HG02943 (cell line): ENCODE data around the gene HLA-B.
"Not testable (repeated sequence)": the region's sequence is repeated elsewhere in the genome, so short reads cannot be mapped to it uniquely, and the experiment has no call there.

Experiments
- ATAC-seq: cut with Tn5 transposase; IDR thresholded peaks from one replicate; pipeline ENCODE4 v1.9.1; 2021; ENCODE audit warnings: mild to moderate bottlenecking, low read depth, moderate library complexity; ENCODE audit not compliant: unreplicated experiment

The HLA-B gene

DNA sequence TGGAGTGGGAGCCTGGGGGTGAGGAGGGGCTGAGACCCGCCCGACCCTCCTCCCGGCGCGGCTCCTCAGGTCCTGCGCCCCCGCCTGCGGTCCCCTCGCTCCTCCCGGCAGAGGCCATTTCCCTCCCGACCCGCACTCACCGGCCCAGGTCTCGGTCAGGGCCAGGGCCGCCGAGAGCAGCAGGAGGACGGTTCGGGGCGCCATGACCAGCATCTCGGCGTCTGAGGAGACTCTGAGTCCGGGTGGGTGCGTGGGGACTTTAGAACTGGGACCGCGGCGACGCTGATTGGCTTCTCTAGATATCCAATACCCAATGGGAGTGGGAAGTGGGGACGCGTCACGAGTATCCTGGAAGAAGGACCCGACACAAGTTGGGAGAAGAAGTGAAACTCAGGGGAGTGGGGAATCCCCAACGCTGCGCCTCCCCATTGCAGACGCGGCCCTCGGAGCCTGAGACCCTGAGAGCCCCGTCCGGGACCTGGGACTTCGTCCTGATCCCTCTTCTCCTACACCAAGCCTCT is at the start of gene HLA-B:
Gene HLA-B (minus strand): TSS at position 234 of the 521 bp plus-strand sequence. CDS start 21 bp downstream, at position 213.
- ATAC-seq: peak; percentile 80

DNA sequence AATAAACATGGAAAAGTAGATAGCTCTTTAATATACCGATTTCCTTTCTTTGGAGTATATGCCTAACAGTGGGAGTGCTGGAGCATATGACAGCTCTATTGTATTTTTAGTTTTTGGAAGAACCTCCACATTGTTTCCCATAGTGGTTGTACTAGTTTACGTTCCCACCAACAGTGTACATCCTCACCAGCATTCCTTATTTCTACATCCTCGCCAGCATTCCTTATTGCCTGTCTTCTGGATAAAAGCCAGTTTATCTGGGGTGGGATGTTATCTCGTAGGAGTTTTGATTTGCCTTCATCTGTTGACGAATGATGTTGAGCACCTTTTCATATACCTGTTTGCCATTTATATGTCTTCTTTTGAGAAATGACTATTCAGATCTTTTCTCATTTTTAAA is 49.0 kb upstream of the HLA-B start:
- no peak for ATAC-seq

DNA sequence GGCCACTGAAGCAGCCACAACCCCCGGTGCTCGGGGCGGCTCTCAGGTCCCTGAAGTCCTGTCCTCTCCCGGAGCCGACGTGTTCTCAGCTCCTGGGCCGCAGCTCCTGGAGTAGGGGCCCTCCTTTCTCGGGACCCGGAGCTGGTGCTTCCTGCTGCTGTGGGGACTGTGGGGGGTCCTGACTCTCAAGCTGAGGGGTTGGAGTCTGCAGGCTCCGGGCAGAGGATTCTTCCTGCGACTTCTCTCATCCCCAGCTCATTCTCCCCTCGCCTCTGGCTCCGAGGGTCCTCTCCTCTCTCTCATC is 47.0 kb upstream of the HLA-B start:
- not testable (repeated sequence) for ATAC-seq

DNA sequence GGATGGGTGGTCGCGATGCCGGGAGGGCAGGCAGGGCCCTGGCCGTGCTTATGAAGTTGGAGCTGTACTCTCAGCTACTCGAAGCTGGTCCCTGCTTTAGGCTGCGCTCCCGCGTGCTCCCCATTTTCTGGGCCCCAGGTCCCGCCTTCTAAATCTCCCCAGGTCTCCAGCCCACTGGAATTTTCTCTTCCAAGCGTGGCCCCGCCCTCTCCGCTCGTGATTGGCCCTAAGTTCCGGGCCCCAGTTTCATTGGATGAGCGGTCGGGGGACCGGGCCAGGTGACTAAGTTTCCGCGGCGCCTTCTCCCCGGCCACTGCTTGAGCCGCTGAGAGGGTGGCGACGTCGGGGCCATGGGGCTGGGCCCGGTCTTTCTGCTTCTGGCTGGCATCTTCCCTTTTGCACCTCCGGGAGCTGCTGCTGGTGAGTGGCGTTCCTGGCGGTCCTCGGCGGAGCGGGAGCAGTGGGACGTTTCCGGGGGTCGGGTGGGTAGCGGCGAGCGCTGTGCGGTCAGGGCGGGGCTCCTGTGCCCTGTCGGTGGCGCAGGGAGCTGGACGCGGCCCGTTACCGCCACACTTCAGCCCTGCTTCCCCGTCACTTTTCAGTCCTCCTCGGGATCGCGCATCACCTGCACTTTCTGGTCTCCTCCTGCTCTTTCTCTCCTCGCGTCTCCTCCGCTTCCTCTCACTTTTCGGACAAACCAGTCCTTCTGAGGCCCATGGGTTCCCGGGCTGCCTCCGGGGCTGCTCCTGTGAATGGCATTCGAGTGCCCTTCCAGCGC is 46.5 kb upstream of the HLA-B start, which contains the start of gene MICA:
Gene MICA (plus strand): TSS at position 313 of the 778 bp plus-strand sequence. CDS start 38 bp downstream, at position 351.
- no peak for ATAC-seq

DNA sequence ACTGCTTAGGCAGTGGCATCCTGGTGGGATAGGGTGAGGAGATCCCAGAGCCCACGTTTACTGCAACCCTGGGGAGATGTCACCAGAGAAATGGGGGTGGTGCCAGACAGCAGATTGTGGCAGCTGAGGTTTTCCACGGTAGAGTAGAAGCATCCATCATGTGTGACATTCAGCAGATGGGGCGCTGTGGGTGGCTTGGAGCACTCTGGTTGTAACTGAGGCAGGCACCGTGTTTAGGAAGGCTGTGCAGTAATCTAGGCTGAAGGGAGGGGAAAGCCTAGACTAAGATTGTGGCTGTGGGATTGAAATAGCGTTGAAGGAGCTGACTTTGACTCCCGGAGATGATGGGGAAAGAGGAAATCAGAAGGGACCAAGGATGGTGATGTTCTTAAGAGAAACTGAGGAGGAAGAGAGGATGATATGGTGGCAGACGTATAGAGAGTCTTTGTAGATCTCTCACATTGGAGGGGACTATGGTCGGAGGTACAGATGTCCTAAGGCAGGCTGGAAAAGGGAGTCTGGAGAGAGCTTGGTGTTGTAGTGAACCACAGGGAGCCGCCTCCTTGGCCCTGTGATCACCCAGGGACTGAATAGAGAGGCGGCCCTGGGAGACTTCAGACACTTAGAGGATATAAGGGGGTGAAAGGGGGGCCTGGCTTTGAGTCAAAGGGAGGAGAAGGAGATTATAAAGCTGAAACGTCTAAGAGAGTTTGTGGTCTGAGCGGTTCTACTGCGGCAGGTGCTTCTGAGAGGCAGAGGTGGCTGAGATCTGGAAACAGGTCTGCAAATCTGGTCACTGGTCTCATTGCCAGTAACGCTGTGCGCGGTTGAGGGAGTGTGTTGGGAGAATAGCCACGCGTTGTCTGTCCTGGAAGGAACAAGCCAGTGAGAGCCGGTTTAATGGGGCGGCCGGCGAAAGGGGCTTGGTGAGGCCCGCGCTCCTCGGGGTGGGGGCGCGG is 45.6 kb upstream of the HLA-B start:
- ATAC-seq: no peak

DNA sequence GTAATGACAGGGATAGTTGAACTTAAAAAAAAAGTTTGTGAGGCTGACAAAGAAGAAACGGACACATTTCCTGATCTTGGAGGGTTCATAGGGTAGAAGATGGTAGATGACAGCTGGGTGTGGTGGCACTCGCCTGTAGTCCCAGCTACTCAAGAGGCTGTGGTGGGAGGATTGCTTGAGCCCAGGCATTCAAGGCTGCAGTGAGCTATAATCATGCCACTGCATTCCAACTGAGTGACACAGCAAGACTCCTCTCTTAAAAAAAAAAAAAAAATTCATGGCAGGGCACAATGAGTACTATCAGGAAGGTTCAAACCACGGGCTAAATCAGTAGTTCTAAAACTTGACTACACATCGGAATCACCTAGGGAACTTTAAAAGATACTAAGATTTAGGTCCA is 44.4 kb upstream of the HLA-B start:
- ATAC-seq: no peak

DNA sequence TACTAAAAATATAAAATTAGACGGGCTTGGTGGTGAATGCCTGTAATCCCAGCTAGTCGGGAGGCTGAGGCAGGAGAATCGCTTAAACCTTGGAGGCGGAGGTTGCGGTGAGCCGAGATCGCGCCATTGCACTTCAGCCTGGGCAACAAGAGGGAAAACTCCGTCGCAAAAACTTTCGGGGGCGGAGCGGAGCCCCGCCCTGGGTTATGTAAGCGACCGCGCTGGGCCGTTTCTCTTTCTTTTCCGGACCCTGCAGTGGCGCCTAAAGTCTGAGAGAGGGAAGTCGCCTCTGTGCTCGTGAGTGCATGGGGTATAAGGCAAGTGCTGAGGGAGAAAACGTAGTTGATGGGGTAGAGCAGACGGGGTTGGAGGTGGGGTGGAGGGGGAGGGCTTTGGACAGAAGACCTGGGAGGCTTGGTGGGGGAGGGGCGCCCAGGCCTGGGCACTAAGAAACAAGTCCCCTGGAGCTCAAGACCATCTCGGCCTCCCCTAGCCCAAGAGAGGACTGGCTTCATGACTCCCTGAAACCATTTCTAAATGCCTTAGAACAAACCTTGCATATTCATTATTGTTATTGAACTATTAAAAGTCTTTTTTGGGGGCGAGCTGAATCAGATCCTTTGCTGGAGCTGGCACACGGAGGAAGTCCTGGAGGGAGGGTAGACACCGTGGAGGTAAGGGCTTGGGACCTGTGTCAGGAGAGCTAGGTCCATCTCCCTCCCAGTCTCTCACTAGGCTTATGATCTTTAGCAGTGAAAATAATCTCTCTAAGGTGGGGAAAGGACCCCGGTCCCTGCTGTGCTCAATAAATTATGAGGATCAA is 43.7 kb upstream of the HLA-B start:
- ATAC-seq: no peak

DNA sequence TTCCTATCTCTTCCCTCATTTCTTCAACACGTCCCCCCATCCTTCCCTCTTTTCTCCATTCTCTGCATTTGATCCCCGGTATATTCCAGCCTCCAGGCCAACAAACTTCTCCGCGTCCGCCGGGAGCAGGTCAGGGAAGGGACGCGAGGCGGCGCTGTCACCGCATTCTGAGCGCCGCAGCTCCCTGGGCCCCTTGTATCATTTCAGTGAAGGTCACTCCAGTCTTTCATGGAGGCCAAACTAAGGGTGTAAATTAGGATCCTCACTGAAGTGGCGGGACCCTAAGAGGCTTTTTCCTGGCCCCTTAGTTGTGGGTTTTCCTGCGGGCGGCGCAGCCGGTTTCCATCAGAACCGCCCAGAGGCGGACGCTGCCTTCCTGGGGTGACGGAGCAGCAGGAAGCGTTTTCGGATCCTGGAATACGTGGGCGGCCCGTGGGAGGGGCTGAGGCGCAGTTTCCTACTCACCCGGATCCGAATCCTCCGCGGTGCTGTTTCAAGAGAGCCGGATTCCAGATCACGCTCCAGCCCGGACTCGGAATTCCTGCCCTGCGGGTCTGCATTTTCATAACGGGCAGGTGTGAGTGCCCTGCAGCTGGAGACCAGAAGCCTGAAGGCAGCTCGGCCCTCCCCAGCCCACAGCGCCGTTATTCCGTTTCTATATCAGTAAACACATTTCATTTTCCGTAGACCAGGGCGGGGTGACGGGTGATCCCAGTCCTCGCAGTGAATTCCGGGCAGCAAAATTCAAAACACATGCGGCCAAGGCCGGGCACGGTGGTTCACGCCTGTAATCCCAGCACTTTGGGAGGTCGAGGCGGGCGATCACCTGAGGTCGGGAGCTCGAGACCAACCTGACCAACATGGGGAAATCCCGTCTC is 42.8 kb upstream of the HLA-B start:
- no peak for ATAC-seq

DNA sequence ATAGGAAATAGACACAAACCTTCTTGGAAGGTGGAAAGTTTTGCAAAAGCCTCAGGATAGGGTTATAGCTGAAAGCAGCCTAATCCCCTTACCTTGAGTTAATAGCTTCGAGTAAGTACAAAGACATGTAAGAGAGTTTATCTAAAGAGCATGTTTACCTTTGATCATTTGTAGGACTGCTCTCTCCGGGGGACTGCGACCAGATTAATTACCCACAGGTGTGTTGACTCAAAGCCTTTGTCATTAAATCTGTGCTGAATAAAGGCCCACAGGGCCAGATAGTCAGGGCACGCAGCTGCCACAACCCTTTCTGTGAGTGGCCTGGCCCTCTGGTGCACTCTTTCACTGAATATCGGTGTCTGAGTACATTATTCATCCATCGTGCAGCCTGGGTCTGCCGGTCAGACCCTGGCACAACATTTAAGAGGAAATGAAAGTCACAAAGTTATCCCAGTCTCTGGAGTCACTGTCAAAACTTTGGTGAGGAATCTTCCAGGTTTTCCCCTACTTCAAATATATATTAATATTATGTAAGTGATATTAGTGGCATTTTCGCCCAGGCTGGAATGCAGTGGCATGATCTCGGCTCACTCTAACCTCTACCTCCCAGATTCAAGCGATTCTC is 41.0 kb upstream of the HLA-B start:
- no peak for ATAC-seq

DNA sequence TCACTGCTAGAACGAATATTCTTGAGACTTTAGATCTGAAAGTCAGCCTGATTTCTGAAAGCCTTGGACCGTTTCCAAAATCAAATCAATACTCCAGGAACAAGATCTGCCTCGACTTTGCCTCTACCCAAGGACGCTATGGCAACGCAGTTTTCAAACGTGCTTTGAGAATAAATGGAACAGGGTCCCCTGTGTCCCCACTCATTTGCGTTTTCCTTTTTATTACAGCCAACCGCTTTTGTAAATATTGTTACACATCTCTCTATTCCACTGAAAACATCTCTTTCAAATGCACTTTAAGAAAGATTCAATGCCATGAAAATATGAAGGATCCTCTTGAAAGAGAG is 40.1 kb upstream of the HLA-B start:
- not testable (repeated sequence) for ATAC-seq

DNA sequence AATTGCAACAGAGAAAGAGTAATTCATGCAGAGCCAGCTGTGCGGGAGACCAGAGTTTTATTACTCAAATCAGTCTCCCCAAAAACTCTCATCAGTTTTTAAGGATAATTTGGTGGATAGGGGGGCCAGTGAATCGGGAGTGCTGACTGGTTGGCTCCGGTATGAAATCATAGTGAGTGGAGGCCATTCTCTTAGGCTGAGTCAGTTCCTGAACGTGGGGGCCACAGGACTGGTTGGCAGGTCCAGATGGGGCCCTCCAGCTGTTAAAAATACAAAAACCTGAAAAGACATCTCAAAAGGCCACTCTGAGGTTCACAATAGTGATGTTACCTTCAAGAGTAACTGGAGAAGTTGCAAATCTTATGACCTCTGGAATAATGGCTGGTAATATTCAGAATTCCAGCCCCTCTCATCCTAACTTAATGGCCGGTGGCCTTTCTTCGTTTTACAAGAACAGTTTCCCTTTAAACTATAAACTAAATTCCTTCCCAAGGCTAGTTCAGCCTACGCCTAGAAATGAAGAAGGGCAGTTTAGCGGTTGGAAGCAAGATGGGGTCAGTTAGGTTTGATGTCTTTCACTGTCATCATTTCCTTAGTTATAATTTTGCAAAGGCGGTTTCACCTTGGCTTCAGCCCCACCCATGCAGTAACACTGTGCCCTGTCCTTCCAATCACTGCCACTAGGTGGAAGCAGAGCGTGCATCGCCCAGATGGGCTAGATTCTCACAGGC is 39.6 kb upstream of the HLA-B start:
- no peak for ATAC-seq

DNA sequence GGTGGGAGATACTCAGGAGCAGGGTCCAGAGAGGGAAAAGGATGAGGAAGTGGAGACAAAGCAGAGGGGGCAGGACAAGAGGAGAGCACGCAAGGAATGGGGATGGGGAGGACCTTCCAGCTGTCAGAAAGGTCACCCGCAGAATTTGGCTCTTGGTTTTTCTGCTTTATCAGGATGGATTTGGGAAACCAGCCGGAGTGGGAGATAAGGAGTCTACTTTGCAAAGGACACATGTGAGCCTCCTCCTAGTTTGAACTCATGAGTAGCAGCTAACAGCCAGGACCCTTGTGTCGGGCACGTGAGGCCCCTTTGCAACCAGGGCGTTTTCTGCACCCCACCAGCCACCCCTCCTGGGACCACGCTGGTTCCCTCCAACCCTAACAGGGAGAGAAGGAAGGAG is 38.9 kb upstream of the HLA-B start:
- ATAC-seq: no peak

DNA sequence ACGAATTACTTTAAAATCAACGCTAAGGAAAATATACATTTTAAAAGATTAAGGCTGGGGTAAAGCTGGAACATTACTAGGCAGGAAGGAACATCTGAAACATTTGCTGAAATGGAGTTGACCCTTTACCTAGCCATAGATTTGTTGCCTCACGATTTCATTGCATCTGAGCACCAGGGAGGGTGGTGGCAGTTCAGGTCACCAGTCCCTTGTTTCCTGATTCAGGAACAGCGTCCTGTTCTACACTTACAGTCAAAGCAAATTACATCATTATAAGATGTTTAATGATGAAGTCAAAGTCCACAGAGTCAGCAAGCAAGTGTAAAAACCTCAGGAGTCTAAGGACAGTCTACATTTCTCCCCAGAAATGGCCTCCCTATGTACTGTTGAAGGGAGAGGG is 37.4 kb upstream of the HLA-B start:
- no peak for ATAC-seq

DNA sequence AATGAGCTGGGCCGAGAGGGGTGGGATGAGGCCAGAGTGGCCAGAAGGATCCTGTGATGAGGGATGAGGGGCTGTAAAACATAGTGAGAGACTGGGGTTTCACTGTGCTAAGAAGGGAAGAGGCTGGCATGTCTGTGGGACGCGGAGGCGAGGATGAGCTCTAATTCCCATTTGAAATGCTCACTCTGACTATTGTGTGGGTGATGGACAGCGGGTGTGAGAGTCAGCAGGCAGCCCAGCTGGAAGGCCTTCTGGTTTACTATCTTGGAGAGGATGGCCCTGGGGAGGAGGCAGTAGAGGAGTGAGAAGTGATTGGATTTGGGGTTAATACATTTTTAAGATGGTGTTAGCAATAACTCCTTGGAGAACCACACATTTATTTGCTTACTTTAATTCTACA is 37.0 kb upstream of the HLA-B start:
- no peak for ATAC-seq

DNA sequence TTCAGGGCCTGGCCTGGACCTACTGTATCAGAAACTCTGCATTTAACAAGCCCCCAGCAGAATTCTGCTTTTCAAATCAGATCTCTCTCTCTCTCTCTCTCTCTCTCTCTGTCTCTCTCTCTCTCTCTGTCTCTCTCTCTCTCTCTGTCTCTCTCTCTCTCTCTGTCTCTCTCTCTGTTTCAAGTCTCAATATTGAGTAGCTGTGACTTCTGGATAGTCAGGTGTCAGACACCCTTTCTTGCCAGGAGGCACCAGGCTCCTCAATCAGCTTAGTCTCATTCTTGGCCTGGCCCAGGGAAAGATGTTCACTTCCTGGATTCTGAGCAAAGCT is 32.8 kb upstream of the HLA-B start:
- not testable (repeated sequence) for ATAC-seq

DNA sequence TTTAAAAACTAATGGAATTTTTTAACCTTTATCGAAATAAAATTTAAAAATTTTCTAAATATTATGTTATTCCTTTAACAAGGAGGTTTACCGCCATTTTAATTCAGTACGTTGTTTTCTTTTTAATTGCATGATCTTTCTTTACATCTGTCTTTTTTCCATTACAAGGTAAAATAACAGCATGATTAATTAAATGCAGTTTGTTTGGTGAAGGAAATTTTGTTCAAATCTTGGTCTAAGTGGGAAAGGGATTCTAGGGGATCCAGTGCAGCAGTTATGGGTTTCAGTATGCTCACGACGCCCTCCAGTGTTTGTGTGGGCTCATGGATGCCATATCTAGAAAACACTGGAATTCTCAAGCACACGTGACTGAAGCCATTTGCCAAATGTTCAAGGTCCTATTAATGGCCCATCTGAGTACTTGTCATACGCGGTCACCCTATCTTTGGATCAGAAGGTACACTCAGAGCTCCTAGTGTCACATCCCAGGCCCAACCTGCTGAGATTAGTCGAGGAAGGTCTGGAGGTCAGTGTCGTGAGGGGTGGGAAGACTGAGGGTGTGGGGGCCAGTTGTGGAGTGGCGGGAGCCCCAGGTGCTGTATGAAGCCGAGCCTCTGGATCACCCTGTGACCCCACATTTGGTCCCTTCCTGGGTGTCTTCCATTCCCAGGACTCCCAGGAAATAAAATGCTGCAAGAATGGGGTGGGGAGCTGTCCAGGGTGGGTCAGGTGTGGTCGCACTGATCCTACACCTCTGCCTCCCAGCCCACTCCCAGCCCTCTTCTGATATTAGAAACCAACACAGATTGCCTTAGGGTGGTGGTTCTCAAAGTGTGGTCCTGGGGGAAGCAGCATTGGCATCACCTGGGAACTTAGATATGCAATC is 32.2 kb upstream of the HLA-B start:
- ATAC-seq: not testable (repeated sequence)

DNA sequence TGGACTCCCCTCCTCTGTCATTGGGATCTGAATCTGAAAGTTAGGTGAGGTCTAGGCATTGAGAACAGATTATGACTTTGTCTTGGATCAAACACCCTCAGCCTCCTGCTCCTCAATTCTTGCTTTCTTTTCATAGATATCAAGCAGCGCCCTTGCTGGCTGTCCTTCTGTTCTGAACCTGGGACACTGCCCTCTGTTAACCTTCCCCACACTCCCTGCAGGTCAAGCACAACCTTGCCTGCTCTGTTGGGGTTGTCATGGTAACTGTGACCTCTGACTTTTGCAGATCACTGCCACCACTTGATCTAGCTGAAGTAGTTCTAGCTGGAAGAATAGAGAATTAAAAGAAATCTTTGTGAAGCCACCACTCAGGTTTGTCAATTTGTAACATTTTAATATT is 30.0 kb upstream of the HLA-B start:
- no peak for ATAC-seq

DNA sequence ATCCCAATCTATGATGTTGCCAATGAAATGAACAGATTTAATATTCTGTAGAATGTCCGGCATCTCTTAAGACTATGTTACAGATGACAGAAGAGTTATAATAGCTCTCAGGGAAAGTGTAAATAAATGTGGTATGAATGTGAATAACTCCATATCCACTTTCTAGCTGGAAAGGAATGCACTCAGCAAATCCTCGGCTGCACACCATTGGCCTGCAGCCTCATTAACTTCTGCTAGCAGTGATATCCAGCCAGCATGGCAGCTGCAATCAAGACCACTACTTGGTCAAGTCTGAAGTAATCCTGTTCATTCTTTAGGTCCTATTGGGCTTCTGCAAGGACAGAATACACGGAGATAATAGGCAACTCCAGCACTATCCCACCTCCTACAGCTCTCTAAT is 29.1 kb upstream of the HLA-B start:
- ATAC-seq: no peak
